Thyroid gland (tissue), 4 donors: Measurements from ENCODE around the gene RAMP3. TPM values are rescaled to one million over a fixed set of nuclear protein-coding genes. Genes with fewer than 3 reads are reported as not detected.

Source experiments
- DNase-seq, 2 donors: peaks; one replicate each; pipeline ENCODE4 v3.0.0-alpha.2; 2019
- H3K27ac ChIP-seq, 3 donors: fragments of 200-600 bp; sonication (generic); 1 replicate in 2 of 3; 2 replicates in 1 of 3; pipeline ENCODE4 v1.5.1; 2016 to 2019; ENCODE audit warnings: mild to moderate bottlenecking in 1 of 3, moderate library complexity in 1 of 3
- H3K27me3 ChIP-seq: fragments of 200-600 bp; sonication (generic); one replicate; pipeline ENCODE4 v1.5.1; 2019
- H3K36me3 ChIP-seq, 2 donors: fragments of 200-600 bp; sonication (generic); one replicate each; pipeline ENCODE4 v1.5.1; 2016 to 2019
- H3K4me1 ChIP-seq, 2 donors: fragments of 200-600 bp; sonication (generic); one replicate each; pipeline ENCODE4 v1.5.1; 2017 to 2019
- H3K4me3 ChIP-seq, 3 donors: fragments of 200-600 bp; sonication (generic); replicated peaks in 1 of 3; 1 replicate in 2 of 3; 2 replicates in 1 of 3; pipeline ENCODE4 v1.5.1; 2016; ENCODE audit warnings: mild to moderate bottlenecking in 1 of 3
- H3K9me3 ChIP-seq: fragments of 200-600 bp; sonication (generic); one replicate; pipeline ENCODE4 v1.5.1; 2017
- CTCF ChIP-seq, 6 experiments: fragments of 200-600 bp in 3 of 6; fragments of 450-650 bp in 3 of 6; sonication (generic) in 3 of 6; IDR thresholded peaks; one replicate each; pipeline ENCODE4 v1.5.1; 2016 to 2019; ENCODE audit warnings: antibody characterized with exemption in 6 of 6, mild to moderate bottlenecking in 2 of 6, inconsistent platforms in 1 of 6, moderate library complexity in 1 of 6
- POLR2A ChIP-seq, 2 donors: fragments of 450-650 bp; IDR thresholded peaks; one replicate each; pipeline ENCODE4 v1.6.1; 2017; ENCODE audit warnings: antibody characterized with exemption in 2 of 2, mild to moderate bottlenecking in 2 of 2, moderate library complexity in 1 of 2
- WGBS, 2 donors: methylation state at CpG; one replicate each; pipeline ENCODE4 v1.1.5; 2017; 5-methylcytosine and 5-hydroxymethylcytosine counted together
- intact Hi-C: fragments of 100-400 bp; cut with DNase I; formaldehyde crosslinking; loops from one replicate; pipeline ENCODE4 v1.15.1; 2023
- total RNA-seq, 4 donors: library from RNA; depleted of rRNA; stranded (reverse); fragments of >200 nt; gene quantifications; one replicate each; pipeline ENCODE4 v1.2.3, GENCODE V29; 2016

The RAMP3 gene
- total RNA-seq, 4 donors from 2014 or later: 40.1 to 145 (median 73.1) TPM

- no peaks in the 10 kb centered on the region for H3K4me1 ChIP-seq
- 92 to 93% methylated on average over 7 of the region's 11 CpGs for WGBS, 2 donors
- TF ChIP-seq CTCF (IDR thresholded peaks at IDR 0.05) (no peak), POLR2A (IDR thresholded peaks at IDR 0.05) (no peak)
- no peak overlapping the region for H3K4me3 ChIP-seq
- intact Hi-C loops: no loop called here
- no peaks in the 10 kb centered on the region for H3K36me3 ChIP-seq
- DNase-seq: no peak
- no peaks in the 10 kb centered on the region for H3K27me3 ChIP-seq
- no peaks in the 10 kb centered on the region for H3K9me3 ChIP-seq
- no peak overlapping the region for H3K27ac ChIP-seq
Observed at GRCh38 chr7:45186261-45186813, 28.7 kb downstream of the RAMP3 start.

DNA sequence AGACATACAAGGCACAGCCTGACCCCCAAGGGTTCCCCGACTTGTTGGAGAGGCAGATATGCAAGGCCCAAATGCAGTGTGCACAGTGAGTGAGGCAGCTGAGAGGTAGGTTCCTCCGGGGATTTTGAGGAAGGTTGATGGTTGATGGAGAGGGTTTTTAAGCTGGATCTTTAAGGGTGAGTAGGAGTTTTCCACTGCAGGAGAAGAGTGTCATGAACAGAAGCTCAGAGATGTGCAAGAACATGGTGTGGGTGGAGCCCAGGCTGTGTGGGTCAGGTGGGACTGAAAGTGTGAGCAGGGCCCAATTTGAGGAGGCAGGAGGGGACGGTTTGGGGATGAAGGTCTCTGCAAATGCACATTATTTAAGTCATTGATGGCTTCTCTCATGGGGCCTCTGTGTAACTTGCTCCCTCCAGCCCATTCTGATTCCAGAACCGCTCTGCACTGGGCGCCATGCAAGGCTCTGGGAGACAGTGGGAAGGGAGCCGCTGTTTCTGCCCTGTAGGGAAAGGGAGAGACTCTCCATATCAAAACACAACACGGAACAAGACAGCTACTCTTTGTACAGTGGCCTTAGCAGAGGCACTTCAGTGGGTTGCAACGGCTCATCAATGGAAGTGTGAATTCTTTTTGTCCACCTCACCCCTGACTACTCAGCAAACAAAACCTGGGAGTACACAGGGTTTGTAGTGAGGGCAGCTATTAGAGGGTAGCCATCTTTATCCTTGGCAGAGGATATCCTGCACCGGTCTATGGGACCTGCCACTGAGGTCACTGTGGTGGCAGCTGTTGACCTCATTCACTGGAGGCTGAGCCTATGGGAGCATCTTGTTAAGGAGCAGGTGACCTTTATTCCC is 29.7 kb downstream of the RAMP3 start:
- H3K9me3 ChIP-seq: no peaks in the 10 kb centered on the region
- WGBS, 2 donors: 79 to 83% methylated on average over 8 to 9 of the region's 9 CpGs
- H3K27me3 ChIP-seq: no peaks in the 10 kb centered on the region
- DNase-seq: no peak
- H3K4me3 ChIP-seq: no peak overlapping the region
- TF ChIP-seq POLR2A (IDR thresholded peaks at IDR 0.05): no peak
- no peak for TF ChIP-seq CTCF (IDR thresholded peaks at IDR 0.05)
- no peak overlapping the region for H3K27ac ChIP-seq
- intact Hi-C loops: no loop called here
- no peaks in the 10 kb centered on the region for H3K36me3 ChIP-seq
- no peaks in the 10 kb centered on the region for H3K4me1 ChIP-seq

GRCh38 chr7:45187946-45188411 is 30.4 kb downstream of the RAMP3 start:
- TF ChIP-seq POLR2A (IDR thresholded peaks at IDR 0.05) (no peak), CTCF (IDR thresholded peaks at IDR 0.05) (no peak)
- Histone ChIP-seq H3K4me1 (no peaks in the 10 kb centered on the region), H3K27me3 (no peaks in the 10 kb centered on the region), H3K9me3 (no peaks in the 10 kb centered on the region), H3K36me3 (no peaks in the 10 kb centered on the region), H3K4me3 (no peak overlapping the region), H3K27ac (no peak overlapping the region)
- no peak for DNase-seq
- WGBS, 2 donors: 84 to 91% methylated on average over 7 of the region's 8 CpGs
- intact Hi-C loops: no loop called here

DNA sequence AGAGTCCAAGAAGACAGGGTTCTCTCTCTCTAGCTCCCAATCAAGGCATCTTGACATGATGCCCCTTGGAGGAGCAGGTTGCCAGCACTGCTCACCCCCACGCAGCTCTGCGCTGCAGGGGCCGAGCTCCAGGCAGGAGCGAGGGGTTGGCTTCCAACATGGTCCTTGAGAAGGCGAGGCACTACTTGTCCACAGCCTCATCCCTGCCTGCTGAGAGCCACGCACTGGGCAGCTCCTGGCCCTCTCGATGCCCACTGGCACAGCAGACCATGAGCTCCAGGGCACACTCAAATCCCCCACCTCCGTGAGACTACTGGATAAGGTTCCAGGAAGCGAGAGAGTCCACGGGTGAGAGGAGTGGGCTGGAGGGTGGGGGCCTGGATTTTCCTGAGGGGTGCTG is 31.1 kb downstream of the RAMP3 start:
- Histone ChIP-seq H3K27me3 (no peaks in the 10 kb centered on the region), H3K9me3 (no peaks in the 10 kb centered on the region), H3K4me1 (no peaks in the 10 kb centered on the region), H3K27ac (peak overlapping the region in 1 of 3 donors; percentile 45), H3K4me3 (no peak overlapping the region), H3K36me3 (no peaks in the 10 kb centered on the region)
- TF ChIP-seq CTCF (IDR thresholded peaks at IDR 0.05) (no peak), POLR2A (IDR thresholded peaks at IDR 0.05) (no peak)
- DNase-seq: no peak
- WGBS, 2 donors: 79 to 82% methylated on average over 6 to 10 of the region's 10 CpGs
- intact Hi-C loops: no loop called here
